HFF-Myc (cell line): ENCODE data around the gene RPL7A.

Experiments used
- DNase-seq: peaks from one replicate; pipeline ENCODE4 v3.0.0-alpha.2; 2011; ENCODE audit warnings: low read depth; ENCODE audit errors: extremely low read depth
- H3K4me3 ChIP-seq: replicated peaks from 2 replicates; pipeline ENCODE4 v1.5.1; 2011; ENCODE audit warnings: low read depth, mild to moderate bottlenecking, control low read depth, low read length
- TF ChIP-seq, protein P1 (sequence below): IDR thresholded peaks from 2 replicates; pipeline ENCODE4 v1.5.1; 2012; ENCODE audit warnings: mild to moderate bottlenecking, low read depth, low read length, control low read depth; ENCODE audit errors: missing control alignments

RPL7A gene

DNA sequence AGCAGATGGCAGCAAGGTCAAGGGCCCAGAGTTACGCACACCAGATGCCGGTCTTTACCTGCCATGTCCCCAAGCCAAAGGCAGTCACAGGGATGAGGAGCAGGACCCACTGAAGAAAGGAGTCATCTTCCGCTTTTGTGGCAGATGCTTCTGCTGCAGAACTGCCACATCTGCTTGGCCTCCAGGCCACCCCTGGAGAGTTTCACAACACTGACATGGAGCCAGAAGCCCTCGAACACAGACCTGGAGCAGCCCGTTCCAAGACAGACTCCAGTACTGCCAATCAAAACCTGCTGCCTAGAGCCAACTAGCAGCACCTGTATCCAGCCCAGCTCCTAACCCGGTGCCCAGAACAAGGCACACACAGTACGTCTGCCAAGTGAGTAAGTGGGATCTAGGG lies 6.7 kb downstream of the RPL7A start:
- TF ChIP-seq, protein P1, sequence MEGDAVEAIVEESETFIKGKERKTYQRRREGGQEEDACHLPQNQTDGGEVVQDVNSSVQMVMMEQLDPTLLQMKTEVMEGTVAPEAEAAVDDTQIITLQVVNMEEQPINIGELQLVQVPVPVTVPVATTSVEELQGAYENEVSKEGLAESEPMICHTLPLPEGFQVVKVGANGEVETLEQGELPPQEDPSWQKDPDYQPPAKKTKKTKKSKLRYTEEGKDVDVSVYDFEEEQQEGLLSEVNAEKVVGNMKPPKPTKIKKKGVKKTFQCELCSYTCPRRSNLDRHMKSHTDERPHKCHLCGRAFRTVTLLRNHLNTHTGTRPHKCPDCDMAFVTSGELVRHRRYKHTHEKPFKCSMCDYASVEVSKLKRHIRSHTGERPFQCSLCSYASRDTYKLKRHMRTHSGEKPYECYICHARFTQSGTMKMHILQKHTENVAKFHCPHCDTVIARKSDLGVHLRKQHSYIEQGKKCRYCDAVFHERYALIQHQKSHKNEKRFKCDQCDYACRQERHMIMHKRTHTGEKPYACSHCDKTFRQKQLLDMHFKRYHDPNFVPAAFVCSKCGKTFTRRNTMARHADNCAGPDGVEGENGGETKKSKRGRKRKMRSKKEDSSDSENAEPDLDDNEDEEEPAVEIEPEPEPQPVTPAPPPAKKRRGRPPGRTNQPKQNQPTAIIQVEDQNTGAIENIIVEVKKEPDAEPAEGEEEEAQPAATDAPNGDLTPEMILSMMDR: no peak
- no peak for DNase-seq
- H3K4me3 ChIP-seq: peak overlapping the region; percentile 88

GRCh38 chr9:133355881-133356357 lies 7.9 kb downstream of the RPL7A start:
- peak overlapping the region; percentile 88 for H3K4me3 ChIP-seq
- DNase-seq: no peak
- TF ChIP-seq, protein P1: no peak

- peak within 1 kb of the TSS; percentile 88 for H3K4me3 ChIP-seq
- TF ChIP-seq, protein P1: no peak
- DNase-seq: no peak
Measured at GRCh38 chr9:133356391-133357091, 8.5 kb downstream of the RPL7A start, which contains the start of the genes SURF1 and SURF2. SURF1 (minus strand) TSS chr9:133356487; CDS start chr9:133356453, 34 bp downstream. SURF2 (plus strand) TSS chr9:133356550; CDS start chr9:133356593, 43 bp downstream.

DNA sequence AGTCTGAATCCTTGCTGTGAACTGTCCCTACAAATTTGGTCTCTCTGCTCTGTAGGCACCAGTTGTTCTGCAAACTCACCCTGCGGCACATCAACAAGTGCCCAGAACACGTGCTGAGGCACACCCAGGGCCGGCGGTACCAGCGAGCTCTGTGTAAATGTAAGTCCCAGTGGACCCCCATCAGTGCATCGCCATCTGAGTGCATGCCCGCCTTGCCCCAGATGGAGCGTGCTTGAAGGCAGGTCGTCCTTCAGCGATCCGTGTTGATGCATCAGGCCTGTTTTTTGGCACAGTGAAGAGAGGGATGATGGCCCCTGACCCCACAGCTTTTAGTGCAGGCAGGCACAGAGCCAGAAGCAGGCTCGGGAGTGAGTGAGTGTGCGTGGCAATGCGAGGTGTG lies 9.6 kb downstream of the RPL7A start:
- no peak for DNase-seq
- peak overlapping the region; percentile 88 for H3K4me3 ChIP-seq

GRCh38 chr9:133359399-133360175 lies 11.6 kb downstream of the RPL7A start:
- TF ChIP-seq, protein P1: peak; percentile 37
- DNase-seq: no peak
- no peak overlapping the region for H3K4me3 ChIP-seq

More for the DNA sequence above, 9.6 kb downstream of the RPL7A start:
- TF ChIP-seq, protein P1: no peak

DNA sequence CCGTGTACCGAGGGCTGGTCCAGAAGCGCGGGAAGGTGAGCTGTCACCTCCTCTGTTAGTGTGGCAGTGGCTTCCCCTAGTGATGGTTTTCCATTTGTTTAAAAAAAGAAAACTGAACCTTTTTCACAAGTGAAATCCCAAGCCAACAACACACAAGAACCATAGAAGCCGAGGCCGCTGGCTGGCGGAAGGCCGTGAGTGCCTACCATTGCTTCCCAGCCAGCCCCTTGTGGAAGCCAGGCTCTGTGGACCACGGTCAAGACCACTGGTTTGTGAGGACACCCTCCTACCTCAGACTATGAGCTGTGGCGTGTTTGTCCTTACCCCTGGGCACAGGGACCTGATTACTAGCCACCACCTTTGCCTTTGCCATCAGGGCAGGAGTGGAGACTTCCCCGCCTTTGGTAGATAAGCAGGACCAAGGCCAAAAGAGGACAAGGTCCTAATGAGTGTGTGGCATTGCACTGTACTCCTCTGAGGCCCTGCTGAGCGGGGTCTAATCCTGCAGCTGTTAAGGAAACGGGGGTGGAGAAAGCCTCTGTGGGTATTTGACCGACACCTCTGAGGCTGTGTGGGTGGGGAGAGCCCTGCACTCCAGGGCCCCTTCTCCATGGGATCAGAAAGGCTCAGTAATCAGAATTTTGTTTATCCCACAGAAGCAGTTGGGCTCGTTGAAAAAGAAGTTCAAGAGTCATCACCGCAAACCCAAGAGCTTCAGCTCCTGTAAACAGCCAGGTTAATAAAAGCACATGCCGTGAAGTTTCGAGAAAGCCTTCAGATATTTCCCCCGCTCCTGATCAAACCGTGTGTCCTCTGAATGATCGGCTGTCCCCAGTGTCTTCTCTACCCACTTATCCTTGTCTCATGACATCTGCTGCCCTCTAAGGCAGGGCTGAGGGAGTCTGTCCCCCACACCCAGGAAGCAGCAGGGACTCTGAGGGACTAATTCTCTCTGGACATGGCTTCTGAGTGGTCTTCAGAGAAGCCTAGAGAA lies 12.7 kb downstream of the RPL7A start:
- no peak overlapping the region for H3K4me3 ChIP-seq
- no peak for DNase-seq
- TF ChIP-seq, protein P1: no peak
